CD4-positive, alpha-beta T cell treated with Interleukin-17A for 4 hours (primary cell): ENCODE results near the gene TMEM109.
A peak's percentile ranks its signal among the peaks of the same experiment; 100 is the strongest.

Experiments
- DNase-seq: peaks from one replicate; pipeline ENCODE4 v3.0.0-alpha.2; 2020; ENCODE audit warnings: mixed read lengths

Gene TMEM109

GRCh38 chr11:60913793-60914632, at the start of gene TMEM109:
TMEM109 (plus strand) TSS chr11:60914158; CDS start chr11:60919694, 5,536 bp downstream.
- DNase-seq: peak; percentile 92

- no peak for DNase-seq
Measured at GRCh38 chr11:60864856-60865513, 49.0 kb upstream of the TMEM109 start.

GRCh38 chr11:60866911-60867870, 46.8 kb upstream of the TMEM109 start, which contains the start of gene ZP1:
ZP1 (plus strand) TSS chr11:60867542; CDS start chr11:60867562, 20 bp downstream.
- no peak for DNase-seq

- no peak for DNase-seq
Measured at GRCh38 chr11:60867871-60868681, 45.9 kb upstream of the TMEM109 start.

DNA sequence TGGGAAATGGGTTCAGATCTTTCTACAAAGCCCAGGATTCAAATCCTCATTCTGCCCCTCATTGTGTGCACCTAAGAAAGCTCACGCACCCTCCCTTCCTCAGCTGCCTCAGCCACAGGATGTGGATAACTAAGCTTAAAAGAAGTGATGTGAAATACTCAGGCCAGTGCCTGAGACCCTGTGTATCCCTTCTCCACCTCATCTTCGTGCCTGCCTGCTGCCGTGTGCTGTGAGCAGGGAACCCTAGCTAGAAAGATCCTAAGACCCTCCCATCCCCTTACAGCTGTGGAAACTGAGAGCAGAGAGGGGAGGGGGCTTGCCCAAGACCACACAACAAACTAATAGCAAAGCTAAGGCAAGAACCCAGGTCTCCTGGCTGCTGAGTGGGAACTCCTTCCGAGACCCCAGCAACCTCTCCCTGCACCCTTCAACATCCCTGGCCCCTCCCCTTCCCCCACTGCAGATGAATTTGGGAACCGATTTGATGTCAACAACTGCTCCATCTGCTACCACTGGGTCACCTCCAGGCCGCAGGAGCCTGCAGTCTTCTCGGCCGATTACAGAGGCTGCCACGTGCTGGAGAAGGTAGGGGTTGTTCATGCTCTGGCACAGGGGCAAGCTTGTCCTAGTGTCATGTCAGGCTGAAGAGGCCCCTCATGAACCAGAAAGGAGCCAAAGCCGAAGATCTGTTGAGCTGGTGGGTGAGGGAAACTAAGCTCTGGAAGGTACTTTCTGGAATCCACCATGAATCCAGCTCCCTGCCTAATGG, 45.1 kb upstream of the TMEM109 start:
- DNase-seq: no peak

- DNase-seq: no peak
Measured at GRCh38 chr11:60869451-60869825, 44.5 kb upstream of the TMEM109 start.

GRCh38 chr11:60870276-60870675, 43.7 kb upstream of the TMEM109 start:
- no peak for DNase-seq

GRCh38 chr11:60870733-60871377, 43.1 kb upstream of the TMEM109 start:
- DNase-seq: no peak

DNA sequence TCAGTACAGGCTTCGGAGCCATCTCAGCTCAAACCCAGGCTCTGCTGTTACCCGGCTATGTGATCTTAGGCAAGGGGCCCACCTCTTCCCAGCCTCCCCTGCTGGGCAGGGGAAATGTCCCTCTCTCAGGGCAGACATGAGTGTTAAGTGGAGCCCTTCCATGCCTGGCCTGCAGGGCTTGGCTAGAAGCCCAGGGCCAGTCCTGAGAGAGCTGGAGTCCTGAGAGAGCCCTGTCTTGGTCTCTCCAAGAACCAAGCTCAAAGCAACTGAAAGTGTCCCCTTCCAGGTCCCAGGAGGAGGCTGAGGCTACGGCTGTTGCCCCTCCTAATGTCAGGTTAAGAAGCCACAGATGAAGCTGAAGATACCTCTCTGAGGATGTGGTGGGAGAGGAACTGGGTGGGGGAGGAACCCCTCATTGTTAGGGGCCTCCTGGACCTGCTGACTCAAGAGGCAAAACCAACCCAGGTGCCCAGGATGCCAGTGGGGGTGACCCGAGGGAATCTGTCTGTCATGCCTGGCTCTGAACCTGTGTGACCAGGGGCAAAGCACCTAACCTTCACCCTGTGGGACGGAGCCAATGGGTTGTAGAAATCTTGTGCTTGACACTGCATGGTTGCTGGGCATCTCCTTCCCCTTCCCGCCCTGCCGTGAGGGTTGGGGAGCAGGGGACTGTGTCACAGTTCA, 42.4 kb upstream of the TMEM109 start:
- DNase-seq: no peak

DNA sequence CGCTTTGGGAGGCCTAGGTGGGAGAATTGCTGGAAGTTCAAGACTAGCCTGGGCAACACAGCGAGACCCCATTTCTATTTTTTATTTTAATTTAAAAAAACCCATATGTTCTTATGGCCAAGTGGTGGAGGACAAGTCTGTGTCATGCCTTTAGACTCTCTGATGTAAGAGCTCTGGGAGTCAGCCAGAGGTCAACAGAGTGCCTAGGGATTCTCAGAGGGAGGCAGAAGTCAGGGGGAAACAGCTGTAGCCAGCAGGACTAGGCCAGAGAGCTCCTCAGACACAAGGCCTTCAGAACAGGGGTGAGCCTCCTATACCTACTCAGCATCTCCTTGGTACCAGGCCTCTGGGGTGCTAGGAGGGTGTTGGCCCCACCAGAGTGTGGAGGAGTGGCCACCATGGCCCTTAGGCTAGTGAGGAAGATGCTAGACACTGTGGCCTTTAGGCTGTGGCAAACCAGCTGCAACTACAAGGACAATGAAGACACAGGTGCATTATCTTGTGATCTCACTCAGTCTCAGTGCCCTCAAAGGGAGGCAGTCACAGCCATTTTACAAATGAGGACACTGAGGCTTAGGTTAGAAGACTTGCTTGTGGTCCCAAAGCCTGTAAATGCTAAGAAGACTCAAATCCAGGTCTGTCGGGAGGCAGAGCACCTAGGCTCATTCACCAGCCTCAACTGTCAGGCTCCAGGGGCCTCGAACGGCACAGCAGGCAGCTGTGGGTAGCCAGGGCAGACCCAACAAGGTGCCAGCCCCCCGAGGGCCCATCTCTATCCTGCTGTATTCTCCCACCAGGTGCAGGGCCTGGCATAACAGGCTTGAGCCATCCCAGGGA, 41.6 kb upstream of the TMEM109 start:
- DNase-seq: no peak

DNA sequence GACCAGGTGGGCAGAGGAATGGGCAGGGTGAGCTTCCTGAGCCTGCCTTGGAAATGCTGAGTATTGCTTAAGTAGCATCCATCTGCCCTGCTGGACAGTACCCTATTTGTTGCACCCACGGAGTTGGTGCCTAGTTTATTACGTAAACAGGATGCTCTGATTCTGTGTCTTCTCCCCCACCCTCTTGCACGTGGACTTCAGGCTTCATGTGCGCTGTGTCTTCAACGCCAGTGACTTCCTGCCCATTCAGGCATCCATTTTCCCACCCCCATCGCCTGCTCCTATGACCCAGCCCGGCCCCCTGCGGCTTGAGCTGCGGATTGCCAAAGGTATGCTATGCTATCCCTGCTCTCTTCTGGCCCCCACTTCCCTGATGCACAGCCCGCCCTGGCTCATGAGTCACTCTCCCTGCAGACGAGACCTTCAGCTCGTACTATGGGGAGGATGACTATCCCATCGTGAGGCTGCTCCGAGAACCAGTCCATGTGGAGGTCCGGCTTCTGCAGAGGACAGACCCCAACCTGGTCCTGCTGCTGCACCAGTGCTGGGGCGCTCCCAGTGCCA, 40.9 kb upstream of the TMEM109 start:
- no peak for DNase-seq

DNA sequence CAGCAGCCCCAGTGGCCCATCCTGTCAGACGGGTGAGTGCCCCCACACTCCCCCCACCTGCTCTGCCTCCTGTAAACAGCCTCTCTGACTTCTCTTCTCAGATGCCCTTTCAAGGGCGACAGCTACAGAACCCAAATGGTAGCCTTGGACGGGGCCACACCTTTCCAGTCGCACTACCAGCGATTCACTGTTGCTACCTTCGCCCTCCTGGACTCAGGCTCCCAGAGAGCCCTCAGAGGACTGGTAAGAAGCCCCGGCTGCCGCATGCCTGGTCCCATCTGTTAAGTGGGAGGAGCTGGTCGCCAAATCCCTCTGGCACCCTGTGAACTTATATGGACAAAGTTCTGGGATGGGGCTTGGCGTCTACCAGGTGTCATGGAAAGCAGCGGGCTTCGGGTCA, 40.4 kb upstream of the TMEM109 start:
- DNase-seq: no peak

DNA sequence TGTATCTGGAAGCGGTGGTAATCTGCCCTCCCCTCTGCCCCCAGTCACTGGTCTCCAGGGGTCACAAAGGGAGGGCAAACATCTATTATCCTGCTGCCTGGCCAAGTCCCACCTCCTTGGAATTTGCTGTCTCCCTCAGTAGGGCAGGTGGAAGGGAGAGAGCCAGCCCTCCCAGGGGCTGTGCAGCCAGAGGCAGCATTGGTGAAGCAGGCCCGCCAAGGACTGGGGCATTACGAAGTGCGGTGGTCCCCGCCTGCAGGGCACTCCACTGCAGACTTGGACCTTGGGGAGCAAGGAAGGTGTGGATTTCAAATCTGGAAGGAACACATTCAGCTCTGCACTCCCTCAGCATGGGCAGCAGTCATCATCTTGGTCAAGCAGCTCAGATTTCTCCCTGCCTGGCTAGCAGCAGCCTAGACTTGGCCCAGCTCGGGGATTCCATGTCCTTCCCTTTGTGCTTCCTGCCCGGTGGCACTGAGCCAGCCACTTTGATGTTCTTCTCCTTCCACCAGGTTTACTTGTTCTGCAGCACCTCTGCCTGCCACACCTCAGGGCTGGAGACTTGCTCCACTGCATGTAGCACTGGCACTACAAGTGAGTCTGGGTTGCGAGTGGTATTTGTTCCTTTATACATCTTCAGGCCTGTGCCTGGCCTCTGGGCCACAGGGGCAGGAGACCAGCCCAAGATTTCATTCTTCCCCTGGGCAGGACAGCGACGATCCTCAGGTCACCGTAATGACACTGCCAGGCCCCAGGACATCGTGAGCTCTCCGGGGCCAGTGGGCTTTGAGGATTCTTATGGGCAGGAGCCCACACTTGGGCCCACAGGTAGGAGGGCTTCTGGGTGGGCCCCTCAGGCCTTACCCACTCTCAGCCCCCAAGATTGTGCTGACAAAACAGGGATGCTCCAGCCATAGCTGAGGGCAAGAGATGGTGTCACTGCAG, 39.3 kb upstream of the TMEM109 start:
- no peak for DNase-seq

DNA sequence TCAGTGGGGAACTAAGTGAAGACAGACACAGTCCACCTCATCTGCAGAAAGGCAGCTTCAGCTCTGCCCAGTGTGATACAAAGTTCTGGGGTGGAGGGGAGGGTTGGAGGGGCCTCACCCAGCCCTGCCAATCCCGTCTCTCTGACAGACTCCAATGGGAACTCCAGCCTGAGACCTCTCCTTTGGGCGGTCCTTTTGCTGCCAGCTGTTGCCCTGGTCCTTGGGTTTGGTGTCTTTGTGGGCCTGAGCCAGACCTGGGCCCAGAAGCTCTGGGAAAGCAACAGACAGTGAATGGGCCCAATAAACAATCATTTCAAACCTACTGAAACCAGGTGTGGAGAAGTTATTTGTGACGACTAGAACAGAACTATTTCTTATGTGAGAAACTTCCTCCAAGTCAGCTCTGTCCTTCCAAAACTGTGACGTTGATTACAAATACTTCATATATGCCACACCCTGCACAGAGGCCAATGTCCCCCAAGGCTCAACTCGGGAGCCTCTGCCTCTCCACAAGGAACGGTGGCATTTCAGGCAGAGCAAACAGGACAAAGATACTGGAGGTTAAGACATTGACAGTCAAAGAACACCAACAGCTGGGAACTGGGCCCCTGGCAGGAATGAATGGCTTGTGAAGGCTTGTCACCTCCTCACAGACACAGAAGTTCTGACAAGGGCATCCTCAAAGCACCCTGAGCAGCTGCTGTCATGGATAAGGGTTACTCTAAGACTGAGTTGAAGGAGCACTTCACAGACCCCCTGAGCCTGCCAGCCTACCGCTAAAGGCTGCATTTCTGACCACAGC, 38.4 kb upstream of the TMEM109 start:
- DNase-seq: no peak

- no peak for DNase-seq
Measured at GRCh38 chr11:60876168-60876485, 37.8 kb upstream of the TMEM109 start.

DNA sequence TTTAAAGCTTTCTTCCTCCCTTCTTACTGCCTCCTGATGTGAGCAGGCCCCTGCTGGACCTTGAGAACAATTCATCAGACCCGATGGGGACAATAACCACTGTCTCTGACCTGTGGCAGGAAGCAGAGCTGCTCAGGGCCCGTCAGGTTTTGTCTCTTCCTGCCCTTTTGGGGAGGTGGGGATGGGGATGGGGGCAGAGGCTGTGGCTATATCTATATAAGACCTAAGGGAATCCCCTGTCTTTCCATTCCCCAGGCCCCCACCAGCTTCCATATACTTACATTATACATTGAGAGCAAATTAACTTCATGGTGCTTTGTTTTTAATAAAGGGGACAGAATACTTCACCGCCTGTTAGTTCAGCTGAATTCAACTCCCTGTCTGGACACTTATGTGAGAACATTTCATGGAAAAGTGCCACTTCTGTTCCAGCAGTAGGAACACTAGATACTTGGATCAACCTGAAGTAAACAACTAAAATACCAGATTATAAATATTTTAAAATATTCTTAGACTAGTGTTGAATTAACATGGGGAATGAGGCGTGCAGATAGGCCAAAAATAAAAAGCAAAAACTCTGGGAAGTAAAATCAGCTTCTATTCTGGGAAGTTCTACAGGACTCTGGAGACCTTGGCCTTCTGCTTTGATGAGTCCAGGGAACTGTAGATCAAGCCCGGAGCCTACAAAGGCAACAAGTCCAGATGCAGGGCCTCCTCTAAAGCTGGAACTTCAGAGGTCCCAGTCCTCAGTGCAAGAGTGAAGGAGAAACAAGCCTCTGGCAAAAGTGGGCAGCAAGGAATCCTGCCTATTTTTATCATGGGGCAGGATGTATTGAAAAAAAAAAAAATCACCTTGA, 35.5 kb upstream of the TMEM109 start:
- no peak for DNase-seq
